ENCODE measurements around the gene METRNL.

DNA sequence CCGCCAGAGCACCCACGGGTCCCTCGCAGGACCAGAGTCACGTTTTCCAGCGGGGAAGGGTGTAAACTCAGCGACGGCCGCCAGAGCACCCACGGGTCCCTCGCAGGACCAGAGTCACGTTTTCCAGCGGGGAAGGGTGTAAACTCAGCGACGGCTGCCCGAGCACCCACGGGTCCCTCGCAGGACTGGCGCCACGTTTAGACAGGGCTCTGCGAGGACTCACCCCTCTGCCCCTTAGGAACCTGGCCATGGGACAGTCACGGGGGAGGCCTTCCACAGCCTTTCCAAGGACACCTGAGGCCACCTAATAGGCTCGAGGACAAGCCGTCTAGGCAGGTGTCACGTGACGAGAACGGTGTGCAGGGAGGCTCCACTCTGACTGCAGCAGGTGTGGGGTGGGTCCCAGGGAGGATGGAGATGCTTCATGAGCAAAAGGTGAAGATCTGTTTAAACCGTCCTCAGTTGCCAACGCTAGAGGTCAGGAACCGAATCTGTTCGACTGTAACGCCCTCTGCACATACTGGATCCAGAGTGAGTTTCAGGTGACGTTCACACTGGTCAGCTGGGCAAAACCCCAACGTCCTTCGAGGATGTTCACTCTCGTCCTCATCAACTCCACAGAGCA, 48.0 kb upstream of the METRNL start:
- TF ChIP-seq, protein P1, sequence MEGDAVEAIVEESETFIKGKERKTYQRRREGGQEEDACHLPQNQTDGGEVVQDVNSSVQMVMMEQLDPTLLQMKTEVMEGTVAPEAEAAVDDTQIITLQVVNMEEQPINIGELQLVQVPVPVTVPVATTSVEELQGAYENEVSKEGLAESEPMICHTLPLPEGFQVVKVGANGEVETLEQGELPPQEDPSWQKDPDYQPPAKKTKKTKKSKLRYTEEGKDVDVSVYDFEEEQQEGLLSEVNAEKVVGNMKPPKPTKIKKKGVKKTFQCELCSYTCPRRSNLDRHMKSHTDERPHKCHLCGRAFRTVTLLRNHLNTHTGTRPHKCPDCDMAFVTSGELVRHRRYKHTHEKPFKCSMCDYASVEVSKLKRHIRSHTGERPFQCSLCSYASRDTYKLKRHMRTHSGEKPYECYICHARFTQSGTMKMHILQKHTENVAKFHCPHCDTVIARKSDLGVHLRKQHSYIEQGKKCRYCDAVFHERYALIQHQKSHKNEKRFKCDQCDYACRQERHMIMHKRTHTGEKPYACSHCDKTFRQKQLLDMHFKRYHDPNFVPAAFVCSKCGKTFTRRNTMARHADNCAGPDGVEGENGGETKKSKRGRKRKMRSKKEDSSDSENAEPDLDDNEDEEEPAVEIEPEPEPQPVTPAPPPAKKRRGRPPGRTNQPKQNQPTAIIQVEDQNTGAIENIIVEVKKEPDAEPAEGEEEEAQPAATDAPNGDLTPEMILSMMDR (IDR thresholded peaks at IDR 0.05) = no peak
- TF ChIP-seq ZFX (IDR thresholded peaks at IDR 0.05; ENCODE audit: borderline replicate concordance) = no peak

Measured in 22Rv1 (cell line).